ENCODE data around the gene NALCN.

The NALCN gene

GRCh38 chr13:101140087-101140770 is 276.1 kb downstream of the NALCN start:
- DNase-seq (ENCODE audit: low read depth in 1 of 2, low spot score in 1 of 2), result no peak

- DNase-seq (ENCODE audit: low read depth in 1 of 2, low spot score in 1 of 2), result no peak
These were observed 277.2 kb downstream of the NALCN start for GRCh38 chr13:101139081-101139480.

DNA sequence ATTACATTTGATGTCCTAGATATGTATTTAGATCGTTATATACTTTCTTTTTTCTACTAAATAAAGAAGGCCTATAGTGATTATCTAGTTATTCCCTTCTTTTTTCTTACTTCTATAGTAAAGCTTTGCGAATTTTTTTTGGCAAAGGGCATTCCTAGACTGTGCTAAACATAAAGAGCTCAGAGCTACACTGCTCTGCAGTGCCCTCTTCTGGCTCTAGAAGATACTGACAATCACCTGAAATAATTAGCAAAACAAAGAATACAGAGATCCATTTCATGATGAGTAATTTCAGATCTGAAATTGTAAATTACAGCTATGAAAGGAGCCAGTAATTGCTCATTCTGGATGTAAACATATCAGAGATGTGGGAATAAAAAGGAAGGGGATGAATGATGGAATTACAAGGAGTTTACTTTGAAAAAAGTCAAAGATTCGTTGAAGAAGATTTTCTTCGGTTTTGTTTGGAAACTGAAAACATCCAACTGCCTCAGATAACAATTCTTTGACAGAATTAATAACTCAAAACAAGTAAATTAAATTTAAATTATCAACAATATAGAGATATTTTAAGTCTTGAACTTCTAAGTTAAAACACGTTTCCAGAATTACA is 288.5 kb downstream of the NALCN start:
- no peak for DNase-seq (ENCODE audit: low read depth in 1 of 2, low spot score in 1 of 2)

- no peak for DNase-seq (ENCODE audit: low read depth in 1 of 2, low spot score in 1 of 2)
These were observed 293.3 kb downstream of the NALCN start for GRCh38 chr13:101123028-101123427.

DNA sequence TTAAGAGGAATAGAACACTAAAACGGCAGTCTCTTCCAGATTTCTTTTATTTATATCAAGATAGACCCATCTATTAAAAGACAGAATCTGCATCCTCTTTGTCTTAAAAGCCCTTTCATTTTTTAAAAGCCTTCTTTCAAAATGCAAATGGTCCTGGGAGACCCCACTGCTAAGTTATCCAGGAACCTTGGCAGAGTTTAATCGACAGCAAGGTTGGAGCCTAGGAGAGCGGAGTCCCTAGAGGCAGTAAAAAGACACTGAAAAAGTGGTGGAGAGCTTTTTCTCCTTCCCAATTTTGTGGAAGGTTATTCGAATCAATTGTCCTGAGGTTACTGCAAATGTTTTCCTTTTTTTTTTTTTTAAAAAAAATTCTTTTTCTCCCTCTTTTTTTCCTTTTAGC is 294.7 kb downstream of the NALCN start:
- DNase-seq (ENCODE audit: low read depth in 1 of 2, low spot score in 1 of 2), result no peak

GRCh38 chr13:101120007-101120406 is 296.3 kb downstream of the NALCN start:
- DNase-seq (ENCODE audit: low read depth in 1 of 2, low spot score in 1 of 2), result no peak

DNA sequence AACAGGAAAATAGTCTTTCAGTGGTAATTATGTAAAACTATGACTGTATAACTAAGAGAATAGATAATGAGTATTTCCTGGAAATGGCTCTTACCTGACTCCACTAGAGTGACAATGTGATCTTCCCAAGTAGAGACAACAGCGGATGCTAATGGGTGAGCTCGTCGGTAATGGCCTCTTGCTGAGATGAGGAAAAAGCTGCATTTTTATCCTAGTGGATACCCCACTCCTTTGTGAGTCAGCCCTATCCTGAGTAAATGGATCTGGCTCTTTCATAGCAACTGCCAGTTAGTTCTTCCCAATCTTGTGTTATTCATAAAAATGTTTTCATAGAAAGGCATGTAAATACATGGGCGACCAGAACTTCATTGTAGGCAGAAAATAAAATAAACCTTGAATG is 299.5 kb downstream of the NALCN start:
- DNase-seq (ENCODE audit: low read depth in 1 of 2, low spot score in 1 of 2), result no peak

DNA sequence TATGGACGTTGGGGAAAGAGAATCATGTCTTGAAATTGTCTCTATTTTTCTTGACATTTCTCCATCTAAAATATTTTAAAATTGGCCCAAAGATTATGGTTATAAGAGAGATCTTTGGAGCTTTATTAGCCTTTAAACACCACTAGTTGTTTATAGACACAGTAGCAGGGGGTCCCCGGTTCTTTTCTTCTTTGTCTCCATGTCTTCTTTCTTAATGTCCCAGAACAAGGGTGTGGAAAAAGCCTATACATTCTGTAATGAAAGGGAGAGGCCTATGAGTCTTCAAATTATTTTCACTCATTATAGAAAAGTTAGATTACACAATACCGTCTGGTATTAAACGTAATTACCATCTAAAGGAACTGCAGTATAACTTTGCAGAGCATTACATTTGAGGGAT is 300.0 kb downstream of the NALCN start:
- DNase-seq (ENCODE audit: low read depth in 1 of 2, low spot score in 1 of 2), result no peak

DNA sequence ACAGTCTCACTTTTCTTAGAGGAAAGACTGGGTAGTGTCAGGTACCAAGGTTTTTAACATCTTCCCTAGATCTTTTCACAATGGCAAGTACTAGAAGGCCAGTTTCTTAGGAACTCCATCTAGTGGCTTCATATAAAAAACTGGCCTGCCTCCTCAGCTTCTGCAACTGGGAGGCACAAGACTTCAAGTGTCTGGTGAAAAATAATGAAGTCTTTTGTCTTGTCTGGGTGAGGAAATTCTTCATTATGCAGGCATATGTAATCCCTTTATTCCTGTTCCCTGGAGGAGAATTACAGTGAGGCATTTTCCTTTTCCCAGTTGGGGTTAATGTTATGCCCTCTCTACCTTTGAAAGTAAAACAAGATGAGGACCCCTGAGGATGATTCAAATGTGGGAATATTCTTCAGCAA is 300.5 kb downstream of the NALCN start:
- no peak for DNase-seq (ENCODE audit: low read depth in 1 of 2, low spot score in 1 of 2)

GRCh38 chr13:101111894-101112293 is 304.4 kb downstream of the NALCN start:
- DNase-seq (ENCODE audit: low read depth in 1 of 2, low spot score in 1 of 2), result no peak

- DNase-seq (ENCODE audit: low read depth in 1 of 2, low spot score in 1 of 2), result no peak
These were observed 307.3 kb downstream of the NALCN start for GRCh38 chr13:101109005-101109404.

- no peak for DNase-seq (ENCODE audit: low read depth in 1 of 2, low spot score in 1 of 2)
These were observed 317.4 kb downstream of the NALCN start for GRCh38 chr13:101098873-101099272.

GRCh38 chr13:101092985-101093384 is 323.3 kb downstream of the NALCN start:
- DNase-seq (ENCODE audit: low read depth in 1 of 2, low spot score in 1 of 2), result no peak

DNA sequence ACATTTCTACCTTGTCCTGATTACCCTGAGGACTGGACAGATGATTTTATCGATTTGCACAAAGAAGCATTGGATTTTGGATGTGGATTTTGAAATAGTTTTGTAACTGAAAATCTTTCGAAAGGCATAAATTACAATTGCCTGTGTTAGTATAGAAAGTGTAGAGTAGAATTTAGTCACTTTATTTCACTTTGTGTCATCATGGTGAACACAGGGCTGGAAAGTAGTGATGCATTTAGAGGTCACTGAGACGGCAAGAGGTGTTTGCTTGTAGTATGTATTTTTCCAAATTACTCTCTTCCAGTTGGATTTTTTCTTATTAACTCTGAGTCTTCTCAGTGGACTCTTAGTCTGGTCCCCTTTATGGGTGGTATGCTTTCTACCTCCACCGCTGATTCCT is 326.0 kb downstream of the NALCN start:
- no peak for DNase-seq (ENCODE audit: low read depth in 1 of 2, low spot score in 1 of 2)

GRCh38 chr13:101085551-101085950 is 330.8 kb downstream of the NALCN start:
- no peak for DNase-seq (ENCODE audit: low read depth in 1 of 2, low spot score in 1 of 2)

DNA sequence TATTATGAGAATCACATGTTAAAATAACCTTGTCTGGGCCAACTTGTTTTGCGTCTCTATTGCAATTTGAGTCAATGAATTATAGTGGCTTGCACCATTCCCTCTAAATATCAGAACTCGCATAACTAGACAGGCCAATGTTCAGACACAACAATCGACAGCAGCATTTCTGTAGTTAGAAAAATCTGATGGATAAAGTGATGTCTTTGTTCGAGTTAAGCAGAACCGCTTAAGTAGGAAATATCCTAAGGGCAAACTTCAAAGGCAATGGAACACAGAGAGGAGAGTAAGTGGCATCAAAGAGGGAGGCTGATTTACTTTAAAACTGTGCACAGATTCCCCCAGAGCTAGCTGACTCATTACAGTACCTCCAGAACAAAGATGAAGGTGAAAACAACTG is 333.9 kb downstream of the NALCN start:
- DNase-seq (ENCODE audit: low read depth in 1 of 2, low spot score in 1 of 2), result no peak

DNA sequence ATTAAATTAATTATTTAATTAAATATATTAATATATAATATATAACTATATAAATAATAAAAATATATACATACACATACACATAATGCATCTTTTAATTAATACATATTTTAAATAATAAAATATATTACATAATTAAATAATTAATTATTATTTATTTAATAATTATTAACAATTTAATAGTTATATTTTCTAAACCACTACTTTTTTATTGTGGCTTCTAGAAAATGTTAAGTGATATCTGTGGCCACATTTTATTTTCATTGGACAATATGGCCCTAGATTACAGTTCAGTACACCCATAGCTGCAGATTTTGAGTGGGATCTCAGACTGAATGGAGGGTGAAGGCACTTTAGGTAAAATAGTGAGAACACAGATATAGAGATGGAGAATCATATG is 335.7 kb downstream of the NALCN start:
- no peak for DNase-seq (ENCODE audit: low read depth in 1 of 2, low spot score in 1 of 2)

- DNase-seq (ENCODE audit: low read depth in 1 of 2, low spot score in 1 of 2), result no peak
These were observed 351.0 kb downstream of the NALCN start for GRCh38 chr13:101065329-101065728.

GRCh38 chr13:101059793-101060192 is 356.5 kb downstream of the NALCN start:
- no peak for DNase-seq (ENCODE audit: low read depth in 1 of 2, low spot score in 1 of 2)

DNA sequence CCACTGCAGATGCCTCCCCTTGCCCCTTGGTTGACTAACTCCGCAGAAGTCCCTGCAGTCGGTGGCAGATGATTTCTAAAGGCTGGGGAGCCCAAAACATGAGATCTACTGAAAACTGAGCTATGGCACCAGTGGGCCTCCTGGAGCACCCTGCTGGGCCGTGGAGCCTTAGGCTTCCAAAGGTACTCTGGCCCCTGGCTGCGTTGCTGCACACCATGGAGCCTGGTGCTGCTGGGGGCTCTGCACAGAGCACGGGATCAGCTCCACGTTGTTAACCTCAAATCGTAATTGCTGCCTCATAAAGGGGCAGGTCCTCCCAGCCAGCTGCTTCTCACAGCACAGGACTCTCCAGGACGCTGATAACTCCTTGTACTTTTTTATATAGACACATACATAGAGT is 357.5 kb downstream of the NALCN start:
- no peak for DNase-seq (ENCODE audit: low read depth in 1 of 2, low spot score in 1 of 2)

DNA sequence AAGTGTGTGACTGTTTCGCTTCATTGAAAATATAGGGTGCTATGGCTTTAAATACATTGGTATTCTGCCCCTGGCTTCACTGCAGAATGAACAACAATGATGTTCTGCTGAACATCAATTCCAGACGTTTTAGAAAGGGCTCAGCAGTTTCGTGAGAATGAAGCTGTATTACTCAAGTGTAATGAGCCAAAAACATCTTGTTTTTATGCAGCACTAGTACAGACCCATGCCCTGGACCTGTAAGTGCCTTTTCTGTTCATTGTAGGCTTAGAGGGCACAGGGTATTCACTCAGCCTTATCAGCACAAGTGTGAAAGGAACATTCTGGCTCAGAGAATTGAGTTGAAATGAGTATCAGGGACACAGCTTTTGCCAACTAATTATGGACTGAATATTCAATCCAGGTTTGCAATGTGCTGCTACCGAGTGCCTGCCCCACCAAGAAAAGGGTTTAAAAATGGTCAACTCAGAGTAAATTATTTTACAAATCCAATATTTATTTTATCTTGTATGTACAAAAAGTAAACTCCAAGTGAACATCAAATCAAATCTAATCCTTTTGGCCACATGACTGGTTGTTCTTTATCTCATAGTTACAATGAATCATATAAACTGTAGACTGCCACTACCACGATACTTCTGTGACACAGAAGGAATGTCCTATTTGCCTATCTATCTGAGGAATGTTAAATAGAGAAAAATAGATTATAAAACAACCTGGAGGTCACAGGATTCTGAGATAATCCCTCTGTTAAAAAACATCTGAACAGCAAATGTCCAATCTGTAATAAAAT is 362.8 kb downstream of the NALCN start:
- no peak for DNase-seq (ENCODE audit: low read depth in 1 of 2, low spot score in 1 of 2)

DNA sequence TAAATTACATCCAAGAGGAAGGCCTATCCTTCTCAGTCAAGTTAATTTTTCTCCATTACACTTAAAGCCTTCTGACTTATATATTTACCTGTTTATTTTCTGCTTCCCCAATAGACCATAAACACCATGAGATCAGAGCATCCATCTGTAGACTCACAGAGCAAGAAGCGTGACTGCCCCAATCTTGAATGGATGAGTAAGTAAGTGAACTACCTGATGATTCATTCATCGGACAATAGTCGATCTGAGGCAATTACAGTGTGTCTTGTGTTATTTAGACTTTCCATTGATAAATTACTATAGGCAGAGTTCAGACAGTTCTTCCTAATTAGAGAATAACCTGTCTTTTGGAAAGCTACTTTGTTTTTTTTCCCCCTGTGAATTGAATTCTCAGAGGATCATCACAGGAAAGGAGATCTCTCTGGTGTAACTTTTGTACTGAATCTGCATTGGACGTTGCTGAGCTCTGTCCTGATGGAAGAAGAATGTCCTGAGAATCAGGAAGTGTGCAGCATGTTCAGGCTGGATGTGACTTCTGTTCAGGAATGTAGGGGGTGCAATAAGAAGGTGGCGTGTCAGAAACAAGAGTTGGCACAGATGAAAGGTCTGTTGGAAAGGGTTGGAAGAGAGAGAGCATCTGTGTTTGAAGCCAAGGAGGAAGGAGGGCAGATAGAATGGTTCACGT is 367.0 kb downstream of the NALCN start:
- DNase-seq (ENCODE audit: low read depth in 1 of 2, low spot score in 1 of 2), result no peak

Data from activated T-helper 1 cell treated with anti-CD3 and anti-CD28 coated beads, Interleukin-2, amount 50 U/mL, for 16 hours (primary cell).